Activated T-cell treated with anti-CD3 and anti-CD28 coated beads for 48 hours (primary cell): ENCODE measurements around the gene CFAP47.
"Not testable (repeated sequence)": the region's sequence is repeated elsewhere in the genome, so short reads cannot be mapped to it uniquely, and the experiment has no call there.

ENCODE experiments used
- DNase-seq: peaks from one replicate; pipeline ENCODE4 v3.0.0-alpha.2; 2020; ENCODE audit warnings: low read depth

CFAP47 gene

GRCh38 chrX:35919536-35920309 lies at the start of gene CFAP47:
TSS of gene CFAP47 (plus strand) at chrX:35919734. CDS start at chrX:35919800, 66 bp downstream.
- DNase-seq = no peak

GRCh38 chrX:35880601-35881000 lies 38.9 kb upstream of the CFAP47 start:
- no peak for DNase-seq

GRCh38 chrX:35886135-35886534 lies 33.4 kb upstream of the CFAP47 start:
- no peak for DNase-seq

GRCh38 chrX:35890699-35891098 lies 28.8 kb upstream of the CFAP47 start:
- DNase-seq = peak; percentile 0

- DNase-seq = not testable (repeated sequence)
Observed at GRCh38 chrX:35986816-35987215, 67.3 kb downstream of the CFAP47 start.

- DNase-seq = no peak
Observed at GRCh38 chrX:36007207-36007606, 87.7 kb downstream of the CFAP47 start.

GRCh38 chrX:36019125-36019524 lies 99.6 kb downstream of the CFAP47 start:
- DNase-seq = no peak

GRCh38 chrX:36035550-36035949 lies 116.0 kb downstream of the CFAP47 start:
- DNase-seq = no peak

GRCh38 chrX:36062778-36063177 lies 143.2 kb downstream of the CFAP47 start:
- DNase-seq = no peak

- DNase-seq = no peak
Observed at GRCh38 chrX:36071061-36071460, 151.5 kb downstream of the CFAP47 start.

- DNase-seq = not testable (repeated sequence)
Observed at GRCh38 chrX:36075009-36075408, 155.5 kb downstream of the CFAP47 start.

GRCh38 chrX:36083256-36083655 lies 163.7 kb downstream of the CFAP47 start:
- DNase-seq = no peak

GRCh38 chrX:36087366-36087765 lies 167.8 kb downstream of the CFAP47 start:
- DNase-seq = no peak

- not testable (repeated sequence) for DNase-seq
Observed at GRCh38 chrX:36088939-36089338, 169.4 kb downstream of the CFAP47 start.

GRCh38 chrX:36102425-36102824 lies 182.9 kb downstream of the CFAP47 start:
- DNase-seq = no peak

GRCh38 chrX:36116222-36116621 lies 196.7 kb downstream of the CFAP47 start:
- no peak for DNase-seq

GRCh38 chrX:36159254-36159653 lies 239.7 kb downstream of the CFAP47 start:
- no peak for DNase-seq

- DNase-seq = no peak
Observed at GRCh38 chrX:36160081-36160480, 240.5 kb downstream of the CFAP47 start.

GRCh38 chrX:36198575-36198974 lies 279.0 kb downstream of the CFAP47 start:
- no peak for DNase-seq

GRCh38 chrX:36199928-36200327 lies 280.4 kb downstream of the CFAP47 start:
- no peak for DNase-seq

GRCh38 chrX:36214924-36215323 lies 295.4 kb downstream of the CFAP47 start:
- no peak for DNase-seq

GRCh38 chrX:36218801-36219200 lies 299.3 kb downstream of the CFAP47 start:
- DNase-seq = no peak

GRCh38 chrX:36234840-36235528 lies 315.4 kb downstream of the CFAP47 start:
- not testable (repeated sequence) for DNase-seq
